GM23338 (cell line): ENCODE data around the gene RNASE11. TPM values are rescaled to one million over a fixed set of nuclear protein-coding genes. Genes with fewer than 3 reads are reported as not detected.

Experiments used
- ATAC-seq: fragments of 200-7000 bp; cut with Tn5 transposase; 3 replicates; pipeline ENCODE4 v1.9.1; 2020
- DNase-seq: peaks from one replicate; pipeline ENCODE4 v3.0.0-alpha.2; 2015; ENCODE audit warnings: low spot score
- H2AFZ ChIP-seq: fragments of 200-600 bp; sonication (generic); 2 replicates; pipeline ENCODE4 v1.8.0; 2016; ENCODE audit warnings: antibody characterized with exemption, mild to moderate bottlenecking, moderate library complexity
- H3F3A ChIP-seq: fragments of 200-600 bp; sonication (generic); replicated peaks from 2 replicates; pipeline ENCODE4 v1.8.0; 2017; ENCODE audit warnings: antibody characterized with exemption, mixed run types, low read depth
- H3K27ac ChIP-seq: fragments of 200-600 bp; sonication (generic); 2 replicates; pipeline ENCODE4 v1.6.1; 2016; ENCODE audit warnings: low read depth
- H3K27me3 ChIP-seq: fragments of 200-600 bp; sonication (generic); 2 replicates; pipeline ENCODE4 v1.8.0; 2016; ENCODE audit warnings: mild to moderate bottlenecking, mixed run types, moderate library complexity; ENCODE audit not compliant: insufficient read depth
- H3K36me3 ChIP-seq: fragments of 200-600 bp; sonication (generic); 2 replicates; pipeline ENCODE4 v1.8.0; 2016; ENCODE audit warnings: mild to moderate bottlenecking; ENCODE audit not compliant: insufficient read depth
- H3K4me1 ChIP-seq: fragments of 200-600 bp; sonication (generic); 2 replicates; pipeline ENCODE4 v1.8.0; 2016; ENCODE audit warnings: mild to moderate bottlenecking, moderate library complexity; ENCODE audit not compliant: insufficient read depth
- H3K4me2 ChIP-seq: fragments of 200-600 bp; sonication (generic); 2 replicates; pipeline ENCODE4 v1.7.1; 2017; ENCODE audit warnings: mixed run types
- H3K4me3 ChIP-seq: fragments of 200-600 bp; sonication (generic); 2 replicates; pipeline ENCODE4 v1.6.1; 2016; ENCODE audit warnings: mixed run types
- H3K79me2 ChIP-seq: fragments of 200-600 bp; sonication (generic); replicated peaks from 2 replicates; pipeline ENCODE4 v1.8.0; 2017; ENCODE audit warnings: mild to moderate bottlenecking; ENCODE audit not compliant: insufficient read depth
- H3K9me2 ChIP-seq: fragments of 200-600 bp; sonication (generic); 2 replicates; pipeline ENCODE4 v1.8.0; 2017; ENCODE audit not compliant: insufficient read depth
- H4K20me1 ChIP-seq: fragments of 200-600 bp; sonication (generic); replicated peaks from 2 replicates; pipeline ENCODE4 v1.8.0; 2017; ENCODE audit warnings: mild to moderate bottlenecking; ENCODE audit not compliant: insufficient read depth
- H3K27ac Mint-ChIP-seq: 2 replicates; pipeline ENCODE4 v1.8.0; 2020; ENCODE audit warnings: inconsistent platforms, mild to moderate bottlenecking, moderate library complexity, mixed read lengths
- H3K27me3 Mint-ChIP-seq: 3 replicates; pipeline ENCODE4 v1.8.0; 2022; ENCODE audit warnings: low read depth, mild to moderate bottlenecking, moderate library complexity, mixed read lengths, inconsistent platforms; ENCODE audit not compliant: insufficient read depth, poor library complexity
- H3K36me3 Mint-ChIP-seq: 3 replicates; pipeline ENCODE4 v1.8.0; 2021; ENCODE audit warnings: low read depth, mild to moderate bottlenecking, inconsistent platforms, moderate library complexity, mixed read lengths
- H3K4me1 Mint-ChIP-seq: 3 replicates; pipeline ENCODE4 v1.8.0; 2020; ENCODE audit warnings: mild to moderate bottlenecking, inconsistent platforms, mixed read lengths
- H3K4me3 Mint-ChIP-seq: 3 replicates; pipeline ENCODE4 v1.8.0; 2021; ENCODE audit warnings: moderate library complexity, mild to moderate bottlenecking, inconsistent platforms, mixed read lengths
- H3K9me3 Mint-ChIP-seq: 3 replicates; pipeline ENCODE4 v1.8.0; 2020; ENCODE audit warnings: moderate library complexity, mild to moderate bottlenecking, inconsistent platforms, mixed read lengths
- CREB1 ChIP-seq: fragments of 250-450 bp; sonication (Bioruptor Pico); IDR thresholded peaks from 2 replicates; pipeline ENCODE4 v1.5.0; 2020; ENCODE audit warnings: low read depth, mild to moderate bottlenecking, moderate library complexity
- ZNF331 ChIP-seq: fragments of 250-450 bp; sonication (Bioruptor Pico); IDR thresholded peaks from 2 replicates; pipeline ENCODE4 v1.5.0; 2020; ENCODE audit warnings: low read depth, mild to moderate bottlenecking, moderate library complexity
- polyA plus RNA-seq: library from polyadenylated mRNA; unstranded; fragments of >200 nt; fragmentation: Nextera tagmentation; extraction: Ambion mirVana; gene quantifications from 2 replicates; pipeline ENCODE4 v1.2.1, GENCODE V29; 2016
- total RNA-seq: library from RNA; depleted of rRNA; stranded (reverse); fragments of >200 nt; shearing (Covaris generic); gene quantifications from 2 replicates; pipeline ENCODE4 v1.2.3, GENCODE V29; 2014
- TF ChIP-seq, protein P1 (sequence below): fragments of 250-450 bp; sonication (Bioruptor Pico); IDR thresholded peaks from 2 replicates; pipeline ENCODE4 v1.5.0; 2020; ENCODE audit warnings: mild to moderate bottlenecking, moderate library complexity

Gene RNASE11
- total and polyA plus RNA-seq, 2 experiments from 2014 or later, result not detected

DNA sequence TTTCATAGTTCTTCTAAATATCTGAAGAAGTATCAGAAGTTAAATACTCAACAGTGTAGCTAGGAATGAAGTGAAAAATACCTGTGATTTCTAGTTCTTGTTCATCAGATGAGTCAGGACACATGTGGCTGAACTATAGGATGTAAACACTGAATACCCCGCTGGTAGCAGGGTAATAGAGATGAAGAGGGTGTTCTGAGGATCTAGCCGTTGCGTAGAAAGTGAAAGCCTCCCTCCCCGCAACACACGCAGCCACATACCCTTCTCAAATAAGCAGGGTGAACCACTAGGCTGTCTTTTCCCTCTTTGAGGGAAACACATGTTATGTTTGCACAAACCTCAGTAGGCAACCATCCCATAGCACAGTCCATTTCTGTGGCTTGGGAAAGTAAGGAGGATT, 19.8 kb upstream of the RNASE11 start (continued):
- no peak for TF ChIP-seq ZNF331 (CRISPR knock-in tag)
- TF ChIP-seq CREB1 (CRISPR knock-in tag), result no peak

DNA sequence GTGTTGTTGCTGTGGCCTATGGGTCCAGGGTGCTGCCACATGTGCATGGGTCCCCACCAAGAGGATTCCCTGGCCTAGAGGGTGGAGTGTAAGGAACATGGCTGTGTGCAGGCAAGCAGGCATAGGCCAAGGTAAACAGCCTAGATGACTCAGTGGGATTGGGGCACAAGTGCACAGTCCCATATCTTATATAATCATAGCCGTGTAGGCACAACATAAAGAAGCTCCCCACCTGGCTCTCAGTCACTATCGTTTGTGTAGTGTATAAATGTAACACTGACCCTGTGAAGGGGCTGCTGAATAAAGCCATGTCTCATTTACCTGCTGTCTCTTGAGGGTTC, 19.1 kb upstream of the RNASE11 start:
- Mint-ChIP-seq H3K27ac (no peak overlapping the region), H3K36me3 (no peaks in the 10 kb centered on the region), H3K4me3 (no peak overlapping the region), H3K4me1 (peaks cover 11% of the 10 kb centered on the region), H3K9me3 (no peaks in the 10 kb centered on the region), H3K27me3 (no peaks in the 10 kb centered on the region)
- TF ChIP-seq, protein P1, sequence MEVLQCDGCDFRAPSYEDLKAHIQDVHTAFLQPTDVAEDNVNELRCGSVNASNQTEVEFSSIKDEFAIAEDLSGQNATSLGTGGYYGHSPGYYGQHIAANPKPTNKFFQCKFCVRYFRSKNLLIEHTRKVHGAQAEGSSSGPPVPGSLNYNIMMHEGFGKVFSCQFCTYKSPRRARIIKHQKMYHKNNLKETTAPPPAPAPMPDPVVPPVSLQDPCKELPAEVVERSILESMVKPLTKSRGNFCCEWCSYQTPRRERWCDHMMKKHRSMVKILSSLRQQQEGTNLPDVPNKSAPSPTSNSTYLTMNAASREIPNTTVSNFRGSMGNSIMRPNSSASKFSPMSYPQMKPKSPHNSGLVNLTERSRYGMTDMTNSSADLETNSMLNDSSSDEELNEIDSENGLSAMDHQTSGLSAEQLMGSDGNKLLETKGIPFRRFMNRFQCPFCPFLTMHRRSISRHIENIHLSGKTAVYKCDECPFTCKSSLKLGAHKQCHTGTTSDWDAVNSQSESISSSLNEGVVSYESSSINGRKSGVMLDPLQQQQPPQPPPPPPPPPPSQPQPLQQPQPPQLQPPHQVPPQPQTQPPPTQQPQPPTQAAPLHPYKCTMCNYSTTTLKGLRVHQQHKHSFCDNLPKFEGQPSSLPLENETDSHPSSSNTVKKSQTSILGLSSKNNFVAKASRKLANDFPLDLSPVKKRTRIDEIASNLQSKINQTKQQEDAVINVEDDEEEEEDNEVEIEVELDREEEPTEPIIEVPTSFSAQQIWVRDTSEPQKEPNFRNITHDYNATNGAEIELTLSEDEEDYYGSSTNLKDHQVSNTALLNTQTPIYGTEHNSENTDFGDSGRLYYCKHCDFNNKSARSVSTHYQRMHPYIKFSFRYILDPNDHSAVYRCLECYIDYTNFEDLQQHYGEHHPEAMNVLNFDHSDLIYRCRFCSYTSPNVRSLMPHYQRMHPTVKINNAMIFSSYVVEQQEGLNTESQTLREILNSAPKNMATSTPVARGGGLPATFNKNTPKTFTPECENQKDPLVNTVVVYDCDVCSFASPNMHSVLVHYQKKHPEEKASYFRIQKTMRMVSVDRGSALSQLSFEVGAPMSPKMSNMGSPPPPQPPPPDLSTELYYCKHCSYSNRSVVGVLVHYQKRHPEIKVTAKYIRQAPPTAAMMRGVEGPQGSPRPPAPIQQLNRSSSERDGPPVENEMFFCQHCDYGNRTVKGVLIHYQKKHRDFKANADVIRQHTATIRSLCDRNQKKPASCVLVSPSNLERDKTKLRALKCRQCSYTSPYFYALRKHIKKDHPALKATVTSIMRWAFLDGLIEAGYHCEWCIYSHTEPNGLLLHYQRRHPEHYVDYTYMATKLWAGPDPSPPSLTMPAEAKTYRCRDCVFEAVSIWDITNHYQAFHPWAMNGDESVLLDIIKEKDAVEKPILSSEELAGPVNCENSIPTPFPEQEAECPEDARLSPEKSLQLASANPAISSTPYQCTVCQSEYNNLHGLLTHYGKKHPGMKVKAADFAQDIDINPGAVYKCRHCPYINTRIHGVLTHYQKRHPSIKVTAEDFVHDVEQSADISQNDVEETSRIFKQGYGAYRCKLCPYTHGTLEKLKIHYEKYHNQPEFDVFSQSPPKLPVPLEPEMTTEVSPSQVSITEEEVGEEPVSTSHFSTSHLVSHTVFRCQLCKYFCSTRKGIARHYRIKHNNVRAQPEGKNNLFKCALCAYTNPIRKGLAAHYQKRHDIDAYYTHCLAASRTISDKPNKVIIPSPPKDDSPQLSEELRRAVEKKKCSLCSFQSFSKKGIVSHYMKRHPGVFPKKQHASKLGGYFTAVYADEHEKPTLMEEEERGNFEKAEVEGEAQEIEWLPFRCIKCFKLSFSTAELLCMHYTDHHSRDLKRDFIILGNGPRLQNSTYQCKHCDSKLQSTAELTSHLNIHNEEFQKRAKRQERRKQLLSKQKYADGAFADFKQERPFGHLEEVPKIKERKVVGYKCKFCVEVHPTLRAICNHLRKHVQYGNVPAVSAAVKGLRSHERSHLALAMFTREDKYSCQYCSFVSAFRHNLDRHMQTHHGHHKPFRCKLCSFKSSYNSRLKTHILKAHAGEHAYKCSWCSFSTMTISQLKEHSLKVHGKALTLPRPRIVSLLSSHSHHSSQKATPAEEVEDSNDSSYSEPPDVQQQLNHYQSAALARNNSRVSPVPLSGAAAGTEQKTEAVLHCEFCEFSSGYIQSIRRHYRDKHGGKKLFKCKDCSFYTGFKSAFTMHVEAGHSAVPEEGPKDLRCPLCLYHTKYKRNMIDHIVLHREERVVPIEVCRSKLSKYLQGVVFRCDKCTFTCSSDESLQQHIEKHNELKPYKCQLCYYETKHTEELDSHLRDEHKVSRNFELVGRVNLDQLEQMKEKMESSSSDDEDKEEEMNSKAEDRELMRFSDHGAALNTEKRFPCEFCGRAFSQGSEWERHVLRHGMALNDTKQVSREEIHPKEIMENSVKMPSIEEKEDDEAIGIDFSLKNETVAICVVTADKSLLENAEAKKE, result no peak
- Histone ChIP-seq H3K4me1 (peaks cover 17% of the 10 kb centered on the region; the same call in 1 of the 2 replicates), H3F3A (no peaks in the 10 kb centered on the region; the same call in 1 of the 2 replicates), H3K9me2 (peaks cover 6% of the 10 kb centered on the region; the same call in 1 of the 2 replicates), H4K20me1 (no peaks in the 10 kb centered on the region), H3K4me2 (no peak overlapping the region), H3K27ac (no peak overlapping the region), H3K79me2 (no peaks in the 10 kb centered on the region), H3K4me3 (no peak overlapping the region), H3K36me3 (no peaks in the 10 kb centered on the region), H2AFZ (no peak overlapping the region), H3K27me3 (peaks cover 11% of the 10 kb centered on the region; the same call in 1 of the 2 replicates)
- DNase-seq, result no peak
- ATAC-seq, result no peak
